Lower leg skin (tissue), 3 donors: ENCODE results near the gene MKNK1.

ENCODE experiments used
- POLR2A ChIP-seq, 2 donors: fragments of 450-650 bp; IDR thresholded peaks; one replicate each; pipeline ENCODE4 v1.6.1; 2016 to 2017; ENCODE audit warnings: antibody characterized with exemption in 2 of 2, mild to moderate bottlenecking in 1 of 2, moderate library complexity in 1 of 2
- TF ChIP-seq, protein P1 (sequence below), 3 donors: fragments of 450-650 bp; IDR thresholded peaks; one replicate each; pipeline ENCODE4 v1.5.1; 2016; ENCODE audit warnings: antibody characterized with exemption in 3 of 3, mild to moderate bottlenecking in 3 of 3, moderate library complexity in 2 of 3

GRCh38 chr1:46516200-46516950, 87.7 kb downstream of the MKNK1 start:
- TF ChIP-seq, protein P1, sequence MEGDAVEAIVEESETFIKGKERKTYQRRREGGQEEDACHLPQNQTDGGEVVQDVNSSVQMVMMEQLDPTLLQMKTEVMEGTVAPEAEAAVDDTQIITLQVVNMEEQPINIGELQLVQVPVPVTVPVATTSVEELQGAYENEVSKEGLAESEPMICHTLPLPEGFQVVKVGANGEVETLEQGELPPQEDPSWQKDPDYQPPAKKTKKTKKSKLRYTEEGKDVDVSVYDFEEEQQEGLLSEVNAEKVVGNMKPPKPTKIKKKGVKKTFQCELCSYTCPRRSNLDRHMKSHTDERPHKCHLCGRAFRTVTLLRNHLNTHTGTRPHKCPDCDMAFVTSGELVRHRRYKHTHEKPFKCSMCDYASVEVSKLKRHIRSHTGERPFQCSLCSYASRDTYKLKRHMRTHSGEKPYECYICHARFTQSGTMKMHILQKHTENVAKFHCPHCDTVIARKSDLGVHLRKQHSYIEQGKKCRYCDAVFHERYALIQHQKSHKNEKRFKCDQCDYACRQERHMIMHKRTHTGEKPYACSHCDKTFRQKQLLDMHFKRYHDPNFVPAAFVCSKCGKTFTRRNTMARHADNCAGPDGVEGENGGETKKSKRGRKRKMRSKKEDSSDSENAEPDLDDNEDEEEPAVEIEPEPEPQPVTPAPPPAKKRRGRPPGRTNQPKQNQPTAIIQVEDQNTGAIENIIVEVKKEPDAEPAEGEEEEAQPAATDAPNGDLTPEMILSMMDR (IDR thresholded peaks at IDR 0.05), result no peak
- TF ChIP-seq POLR2A (IDR thresholded peaks at IDR 0.05), result no peak
